ENCODE measurements around the gene H1-8. TPM values are rescaled to one million over a fixed set of nuclear protein-coding genes. Genes with fewer than 3 reads are reported as not detected.

The H1-8 gene
- total RNA-seq, 4 donors from 2014 or later, result not detected

GRCh38 chr3:129562803-129563202, 19.8 kb downstream of the H1-8 start:
- TF ChIP-seq CTCF (IDR thresholded peaks at IDR 0.05; ENCODE audit: low read depth), result no peak

GRCh38 chr3:129563332-129563731, 20.4 kb downstream of the H1-8 start:
- TF ChIP-seq CTCF (IDR thresholded peaks at IDR 0.05; ENCODE audit: low read depth), result no peak

- no peak for TF ChIP-seq CTCF (IDR thresholded peaks at IDR 0.05; ENCODE audit: low read depth)
These were observed 21.0 kb downstream of the H1-8 start for GRCh38 chr3:129563850-129564535.

- no peak for TF ChIP-seq CTCF (IDR thresholded peaks at IDR 0.05; ENCODE audit: low read depth)
These were observed 22.1 kb downstream of the H1-8 start for GRCh38 chr3:129564981-129565644.

- no peak for TF ChIP-seq CTCF (IDR thresholded peaks at IDR 0.05; ENCODE audit: low read depth)
These were observed 22.9 kb downstream of the H1-8 start for GRCh38 chr3:129565902-129566301.

- TF ChIP-seq CTCF (IDR thresholded peaks at IDR 0.05; ENCODE audit: low read depth), result no peak
These were observed 24.3 kb downstream of the H1-8 start for GRCh38 chr3:129567176-129567705.

GRCh38 chr3:129567939-129568338, 25.0 kb downstream of the H1-8 start:
- TF ChIP-seq CTCF (IDR thresholded peaks at IDR 0.05; ENCODE audit: low read depth), result no peak
